GM12874 (cell line): Measurements from ENCODE around the gene PLA2G4E.

Source experiments
- CTCF ChIP-seq: IDR thresholded peaks from 2 replicates; pipeline ENCODE4 v1.5.1; 2011; ENCODE audit warnings: low read depth, mild to moderate bottlenecking, control low read depth, low read length, moderate library complexity; ENCODE audit not compliant: insufficient read depth

PLA2G4E gene

GRCh38 chr15:42007386-42007785 is 13.5 kb downstream of the PLA2G4E start:
- TF ChIP-seq CTCF, result no peak

- TF ChIP-seq CTCF, result no peak
Observed at GRCh38 chr15:42002333-42002732, 18.5 kb downstream of the PLA2G4E start.

DNA sequence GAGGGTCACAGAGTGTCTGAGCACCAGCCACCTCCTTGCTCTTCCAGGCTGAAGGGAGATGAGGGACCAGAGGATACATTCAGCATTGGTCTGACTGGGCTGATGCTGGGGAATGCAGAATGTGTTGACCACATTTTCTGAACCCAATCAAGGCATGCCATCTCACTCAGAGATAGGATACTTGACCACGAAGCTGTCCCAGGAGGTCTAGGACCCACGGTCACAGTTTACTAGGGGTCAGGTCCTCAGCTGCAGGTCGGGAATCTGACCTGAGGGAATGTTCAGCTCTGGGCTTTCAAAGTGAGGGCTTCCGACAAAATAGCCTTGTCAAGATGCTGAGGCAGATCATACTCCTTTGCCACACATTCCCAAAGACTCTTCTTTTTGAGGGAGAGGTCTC is 19.6 kb downstream of the PLA2G4E start:
- no peak for TF ChIP-seq CTCF

- TF ChIP-seq CTCF, result no peak
Observed at GRCh38 chr15:41999290-42000285, 21.3 kb downstream of the PLA2G4E start.

DNA sequence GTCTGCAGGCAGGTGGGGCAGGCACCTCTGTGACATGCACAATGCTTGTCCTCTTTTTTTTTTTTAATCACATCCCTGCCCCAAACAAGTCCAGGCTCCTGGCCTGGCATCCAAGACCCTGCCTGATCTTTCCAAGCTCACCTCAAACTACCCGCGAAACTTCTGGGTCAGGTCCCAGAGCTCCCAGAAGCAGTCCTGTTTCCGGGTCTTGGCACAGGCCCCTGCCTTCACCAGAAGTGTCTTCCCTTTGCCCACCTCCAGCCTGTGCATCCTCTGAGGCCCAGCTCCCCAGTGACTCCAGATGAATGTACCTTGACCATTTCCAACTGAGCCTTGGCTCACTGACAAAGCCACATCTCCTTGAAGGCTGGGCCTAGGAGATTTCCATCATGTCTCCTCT is 23.0 kb downstream of the PLA2G4E start:
- no peak for TF ChIP-seq CTCF

DNA sequence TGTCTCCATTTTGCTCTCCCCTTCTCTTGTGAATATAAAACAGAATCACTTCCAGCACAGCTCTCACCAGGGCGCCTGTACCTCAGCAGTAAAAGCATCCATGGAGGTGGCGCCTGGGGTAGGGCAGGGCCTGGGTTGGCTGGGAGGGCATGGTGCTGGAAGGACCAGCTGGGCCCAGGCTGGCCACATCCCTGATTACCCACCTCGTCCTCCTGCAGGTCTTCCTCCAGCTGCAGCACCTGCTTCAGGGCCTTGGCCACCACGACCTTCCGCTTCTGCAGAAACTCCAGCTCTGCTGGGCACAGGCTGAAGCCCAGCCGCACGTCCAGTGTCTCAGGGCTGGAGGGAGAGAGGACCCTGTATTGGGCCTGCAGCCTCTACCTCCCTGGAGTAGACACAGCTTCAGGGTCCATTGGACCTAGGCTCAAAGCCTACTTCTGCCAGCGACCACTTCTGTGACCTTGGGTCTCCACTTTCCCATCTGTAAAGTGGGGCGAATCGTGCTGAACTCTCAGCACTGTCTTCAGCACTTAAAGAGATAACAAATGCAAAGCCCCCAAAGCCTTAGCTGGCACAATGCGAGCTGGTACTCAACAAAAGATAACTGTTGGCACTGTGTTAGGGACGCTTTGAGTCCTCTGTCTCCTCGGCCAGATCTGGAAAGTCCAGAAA is 23.8 kb downstream of the PLA2G4E start:
- TF ChIP-seq CTCF, result no peak

DNA sequence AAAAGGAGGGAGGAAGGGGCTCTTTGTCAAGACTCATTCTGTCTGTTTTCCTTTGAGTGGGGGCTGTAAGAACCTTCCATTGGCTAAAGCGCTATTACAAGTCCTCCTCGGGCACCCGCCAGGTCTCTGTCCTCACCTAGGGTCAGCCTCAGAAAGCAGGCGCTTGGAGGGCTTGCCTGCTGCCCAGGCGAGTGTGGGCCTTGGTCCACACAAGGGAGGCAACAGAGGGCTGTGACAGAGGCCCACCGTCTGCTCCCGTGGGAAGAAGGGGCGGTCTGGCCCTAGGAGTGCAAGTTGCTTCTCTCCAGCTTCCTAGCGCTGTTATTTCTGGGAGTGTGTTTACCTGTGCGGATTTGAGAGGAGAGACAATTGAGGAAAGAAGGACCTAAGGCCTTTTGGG is 24.5 kb downstream of the PLA2G4E start:
- no peak for TF ChIP-seq CTCF
